ENCODE data around the gene RFX8.
"Not testable (repeated sequence)": the region's sequence is repeated elsewhere in the genome, so short reads cannot be mapped to it uniquely, and the experiment has no call there.

RFX8 gene

DNA sequence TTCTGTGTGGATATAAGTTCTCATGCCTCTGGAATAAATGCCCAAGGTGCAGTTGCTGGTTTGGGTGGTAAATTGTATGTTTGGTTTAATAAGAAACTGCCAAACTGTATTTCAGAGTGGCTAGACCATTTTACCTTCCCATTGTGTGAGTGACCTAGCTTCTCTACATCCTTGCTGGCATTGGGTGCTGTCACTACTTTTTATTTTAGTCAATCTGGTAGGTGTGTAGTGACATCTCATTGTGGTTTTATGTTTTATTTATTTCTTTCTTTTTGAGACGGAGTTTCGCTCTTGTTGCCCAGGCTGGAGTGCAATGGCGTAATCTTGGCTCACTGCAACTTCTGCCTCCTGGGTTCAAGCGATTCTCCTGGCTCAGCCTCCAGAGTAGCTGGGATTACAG lies 36.4 kb downstream of the RFX8 start:
- not testable (repeated sequence) for DNase-seq

DNA sequence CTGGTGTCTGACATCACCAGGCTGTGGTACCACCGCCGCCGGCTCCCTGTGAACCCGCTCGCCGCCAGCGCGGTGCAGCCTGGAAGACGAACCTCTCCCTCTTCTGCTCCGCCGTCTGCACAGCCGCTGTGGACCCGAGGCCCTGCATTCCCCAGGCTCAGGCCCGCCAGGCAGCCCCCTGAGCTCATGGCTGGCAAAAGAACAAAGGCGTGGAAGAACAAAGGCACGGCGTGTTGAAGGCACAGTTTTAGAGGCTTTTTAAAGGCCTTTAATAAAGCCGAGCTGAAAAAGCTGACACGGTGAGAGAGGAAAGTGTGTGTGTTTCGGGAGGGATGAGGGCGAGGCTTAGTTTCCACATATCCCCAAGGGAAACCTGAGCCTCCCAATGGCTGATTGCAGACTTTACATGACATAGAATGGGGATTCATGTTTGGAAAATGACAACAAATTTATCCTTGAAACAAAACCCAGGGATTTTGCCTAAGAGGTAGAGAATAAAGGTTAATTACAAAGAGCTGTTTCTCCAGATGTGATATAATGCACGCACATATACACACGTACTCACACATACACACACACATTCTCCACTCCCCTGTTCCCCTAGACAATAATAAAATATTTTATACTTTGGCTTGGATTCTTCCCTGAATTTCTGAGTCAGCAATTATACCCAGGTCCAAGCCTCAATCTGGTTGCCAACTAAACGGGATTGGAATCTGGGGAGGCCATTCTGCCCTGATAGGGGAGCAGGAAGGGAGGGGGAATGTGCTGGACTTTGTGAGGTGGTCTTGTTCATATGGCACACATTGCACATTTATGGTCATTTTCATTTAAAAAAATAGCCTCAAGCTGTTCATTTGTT lies 39.7 kb downstream of the RFX8 start:
- DNase-seq: no peak

DNA sequence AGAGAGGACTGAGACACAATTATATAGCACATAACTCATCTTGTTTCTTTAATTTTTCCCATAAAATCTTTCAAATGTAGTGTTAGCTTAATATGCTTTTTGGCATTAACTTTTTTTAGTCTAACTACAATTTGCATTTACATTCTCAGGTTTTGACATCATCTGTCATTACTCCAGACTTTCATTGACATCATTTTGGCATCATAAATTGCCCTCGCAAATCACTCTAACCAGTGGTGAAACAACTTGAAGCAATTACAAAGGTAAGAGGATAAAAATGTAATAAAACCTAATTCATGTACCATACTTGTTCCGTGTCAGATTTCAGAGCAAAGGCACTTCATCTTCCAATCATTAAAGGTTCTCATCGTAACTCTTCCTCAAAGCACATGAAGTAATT lies 41.4 kb downstream of the RFX8 start:
- no peak for DNase-seq

DNA sequence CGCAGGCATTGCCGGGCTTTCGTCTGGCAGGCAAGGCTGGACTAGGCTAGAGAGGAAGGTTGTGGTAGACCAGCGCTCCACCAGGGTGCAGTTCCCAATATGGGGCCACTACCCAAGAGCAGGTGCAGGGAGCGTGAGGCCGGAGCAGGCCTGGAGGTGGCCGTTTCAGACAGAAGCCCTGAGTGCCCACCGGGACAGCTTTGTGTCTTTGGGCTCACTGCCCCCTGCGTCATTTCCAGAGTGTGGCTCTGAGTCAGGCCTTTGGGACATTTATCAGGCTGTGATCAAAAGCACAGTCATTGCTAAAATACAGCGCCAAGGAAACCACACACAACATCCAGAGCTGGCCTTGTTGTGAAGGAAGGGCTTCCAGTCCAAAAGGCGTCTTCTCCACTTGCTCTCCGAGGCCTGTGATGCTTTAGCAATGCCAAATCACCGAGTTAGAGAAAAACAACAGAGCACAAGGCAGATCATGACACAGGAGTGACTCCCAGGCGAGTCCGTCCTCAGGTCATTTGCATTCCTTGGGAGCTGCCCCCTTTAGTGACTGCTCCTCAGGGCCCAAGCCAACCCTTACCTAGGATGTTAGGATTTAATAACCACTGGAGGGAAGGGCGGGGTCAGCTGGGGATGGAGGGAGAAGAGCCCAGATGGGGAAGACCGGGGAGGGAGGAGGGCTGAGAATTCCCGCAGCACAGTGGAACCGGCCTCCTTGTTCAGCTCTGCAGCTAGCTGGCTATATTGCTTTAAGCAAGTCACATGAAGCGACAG lies 42.3 kb downstream of the RFX8 start:
- DNase-seq: no peak

DNA sequence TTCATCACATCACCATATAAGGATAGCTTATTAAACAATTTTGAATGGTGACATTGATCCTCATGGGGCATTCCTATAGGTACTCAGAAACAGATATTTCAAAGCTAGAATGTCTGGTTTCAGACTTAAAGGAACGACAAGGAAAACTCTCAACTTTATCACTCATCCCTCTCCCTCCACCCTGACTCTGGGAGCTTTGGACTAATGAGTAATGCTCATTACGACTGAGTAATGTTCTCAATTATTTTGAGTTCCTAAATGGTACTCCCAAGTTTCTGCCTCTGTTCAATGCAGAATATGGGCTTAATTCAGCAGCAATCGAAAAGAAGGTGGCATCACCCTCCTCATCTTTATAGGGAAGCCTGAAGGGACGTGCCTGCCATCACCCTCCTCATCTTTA lies 43.4 kb downstream of the RFX8 start:
- DNase-seq: no peak

DNA sequence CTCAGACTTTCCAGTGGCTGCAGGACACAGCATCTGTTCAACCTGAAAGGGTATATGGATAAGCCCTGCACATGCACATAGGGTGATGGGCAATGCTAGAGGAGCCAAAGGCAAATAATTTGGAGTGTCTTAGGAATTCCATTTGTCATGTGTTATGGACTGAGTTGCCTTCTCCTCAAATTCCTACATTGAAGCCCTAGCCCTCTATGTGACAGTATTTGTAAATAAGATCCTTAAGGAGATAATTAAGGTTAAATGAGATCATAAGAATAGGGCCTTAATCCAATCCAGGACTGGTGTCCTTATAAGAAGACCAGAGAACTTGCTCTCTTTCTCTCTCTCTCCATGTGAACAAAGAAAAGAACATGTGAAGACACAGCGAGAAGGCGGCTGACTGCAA lies 44.8 kb downstream of the RFX8 start:
- DNase-seq: no peak

DNA sequence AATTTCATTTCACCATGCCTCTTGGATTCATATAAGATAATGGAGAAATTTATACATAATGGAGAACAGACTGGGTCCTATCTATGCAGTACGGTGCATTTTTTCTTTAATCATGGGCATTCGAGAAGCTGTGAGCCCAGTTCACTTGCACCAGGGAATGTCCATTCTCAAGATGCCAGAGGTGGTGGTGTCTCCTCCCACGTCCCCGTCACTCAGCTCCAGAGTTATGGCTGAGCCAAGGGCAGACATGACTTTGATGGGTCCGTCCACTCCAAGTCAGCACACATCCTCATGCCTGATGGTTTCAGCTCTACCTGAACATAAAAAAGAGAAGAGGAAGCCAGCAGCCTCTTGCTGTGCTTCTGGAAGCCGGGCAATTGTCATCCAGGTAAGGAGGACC lies 45.5 kb downstream of the RFX8 start:
- DNase-seq: no peak

DNA sequence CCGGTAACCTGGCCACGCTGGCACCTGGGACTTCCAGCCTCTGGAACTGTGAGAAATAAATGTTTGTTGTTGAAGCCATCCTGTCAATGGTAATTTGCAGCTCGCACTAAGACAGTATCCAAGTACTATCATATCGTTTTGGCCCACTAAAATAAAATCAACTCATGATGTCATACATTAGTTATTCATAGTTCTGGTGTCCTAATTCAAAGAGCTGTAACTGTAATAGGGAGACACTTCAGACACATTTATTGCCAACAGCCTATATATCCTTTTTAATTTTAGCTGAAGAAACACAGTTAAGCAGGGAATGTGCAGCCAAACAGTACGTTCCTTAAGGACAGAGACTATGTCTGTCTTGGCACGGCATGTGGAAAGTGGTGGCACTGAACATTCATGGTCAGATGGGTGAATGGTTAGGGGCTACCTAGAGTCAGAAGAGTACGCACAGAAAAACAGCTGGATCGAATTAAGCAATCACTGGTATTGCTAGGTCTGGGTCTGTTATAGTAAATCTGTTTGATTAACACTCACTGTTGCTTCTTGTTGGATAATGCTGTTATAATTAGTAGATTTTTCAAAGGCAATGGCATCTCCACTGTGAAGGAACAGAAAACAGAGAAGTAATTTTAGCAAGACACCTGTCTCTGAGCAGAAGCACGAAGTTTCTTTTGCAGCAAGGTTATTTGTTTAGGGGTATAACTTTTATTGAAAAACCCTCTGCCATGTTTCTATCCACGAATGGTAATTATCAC lies 46.3 kb downstream of the RFX8 start:
- no peak for DNase-seq

DNA sequence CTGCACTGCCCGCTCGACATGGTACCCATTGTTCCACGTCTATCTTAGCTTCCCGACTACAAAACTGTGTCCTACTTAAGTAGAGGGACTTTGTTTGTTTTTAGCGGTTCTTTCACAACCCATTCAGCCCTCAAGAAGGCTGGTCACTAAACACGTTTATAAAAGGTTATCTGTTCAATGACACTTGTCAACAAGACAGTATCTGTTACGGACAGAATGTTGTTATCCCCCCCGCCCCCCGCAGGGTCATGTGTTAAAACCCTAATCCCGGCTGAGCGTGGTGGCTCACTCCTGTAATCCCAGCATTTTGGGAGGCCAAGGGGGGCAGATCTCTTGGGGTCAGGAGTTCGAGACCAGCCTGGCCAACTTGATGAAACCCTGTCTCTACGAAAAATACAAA lies 47.2 kb downstream of the RFX8 start:
- no peak for DNase-seq

DNA sequence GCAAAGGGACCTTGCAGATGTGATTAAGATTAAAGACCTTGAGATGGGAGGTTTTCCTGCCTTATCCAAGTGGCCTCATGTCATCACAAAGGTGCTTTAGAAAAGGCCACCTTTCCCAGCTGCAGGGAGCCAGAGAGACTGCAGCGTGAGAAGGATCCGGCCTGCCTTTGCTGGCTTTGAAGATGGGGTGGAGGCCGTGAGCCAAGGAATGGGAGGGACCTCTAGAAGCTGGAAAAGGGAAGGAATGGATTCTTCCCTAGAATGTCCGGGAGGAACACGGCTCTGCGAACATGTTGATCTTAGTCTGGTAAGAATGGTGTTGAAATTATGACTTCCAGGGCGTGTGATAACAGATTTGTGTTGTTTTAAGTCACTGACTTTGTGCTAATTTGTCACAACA lies 47.7 kb downstream of the RFX8 start:
- no peak for DNase-seq

DNA sequence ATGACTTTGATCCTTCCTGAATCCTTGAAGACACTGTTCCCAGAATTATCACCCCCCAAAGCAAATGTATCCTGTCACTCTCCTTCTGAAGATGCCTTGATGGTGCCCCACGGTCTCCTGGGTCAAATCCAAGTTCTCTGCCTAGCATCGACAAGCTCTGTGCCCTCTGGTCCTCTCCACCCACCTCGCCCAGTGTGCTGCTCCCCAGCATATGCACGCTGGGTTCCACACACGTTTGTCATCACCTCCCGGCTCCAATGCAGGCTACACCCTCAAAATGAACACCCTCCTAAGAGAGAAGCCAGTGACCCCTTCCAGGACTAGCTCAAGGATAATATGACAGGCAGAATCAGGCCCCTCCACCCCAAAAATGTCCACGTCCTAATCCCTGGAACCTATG lies 48.1 kb downstream of the RFX8 start:
- DNase-seq: no peak

DNA sequence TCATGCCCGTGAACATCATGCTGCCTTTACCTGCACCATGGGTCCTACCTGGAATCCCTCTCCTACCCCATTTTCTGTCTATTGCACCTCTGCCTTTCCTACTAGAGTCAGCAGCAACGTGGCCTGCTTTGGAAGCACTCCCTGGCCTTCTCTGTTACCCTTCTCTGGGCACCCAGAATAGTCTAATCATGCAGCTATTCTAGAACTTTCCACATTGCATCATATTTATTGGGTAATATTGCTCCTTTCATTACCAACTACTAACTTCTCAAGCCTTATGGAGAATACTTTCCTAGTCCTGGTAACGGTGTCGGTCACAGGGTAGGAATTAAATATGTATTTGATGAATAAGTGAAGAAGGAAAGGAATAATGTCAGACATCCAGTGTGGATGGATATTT lies 54.3 kb downstream of the RFX8 start:
- no peak for DNase-seq

DNA sequence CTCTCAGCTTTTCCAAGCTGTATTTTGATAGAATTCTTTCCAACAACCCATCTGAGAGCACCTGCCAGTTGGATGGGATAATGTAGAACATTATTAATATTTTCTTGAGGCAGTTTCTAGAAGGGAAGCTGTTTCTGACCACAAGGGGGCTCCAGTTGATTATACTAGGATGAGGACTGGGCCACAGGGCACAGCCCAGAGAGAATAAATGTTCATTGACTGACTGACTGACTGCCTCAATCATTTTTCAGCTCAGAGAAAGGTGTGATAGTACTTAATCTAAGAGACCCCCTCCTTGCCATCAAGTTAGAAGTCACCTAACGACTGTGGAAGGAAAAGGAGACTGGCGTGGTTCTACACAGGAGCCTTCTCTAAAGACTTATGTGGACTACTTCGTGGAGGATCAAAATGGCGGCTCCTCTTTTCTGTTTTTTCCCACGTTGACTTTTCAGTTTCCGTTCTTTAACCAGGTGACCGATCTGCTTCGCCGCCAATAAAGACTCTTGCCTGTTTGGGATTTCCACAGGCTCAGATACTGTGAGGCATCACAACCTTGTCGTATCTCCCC lies 55.7 kb downstream of the RFX8 start:
- DNase-seq: peak; percentile 43

DNA sequence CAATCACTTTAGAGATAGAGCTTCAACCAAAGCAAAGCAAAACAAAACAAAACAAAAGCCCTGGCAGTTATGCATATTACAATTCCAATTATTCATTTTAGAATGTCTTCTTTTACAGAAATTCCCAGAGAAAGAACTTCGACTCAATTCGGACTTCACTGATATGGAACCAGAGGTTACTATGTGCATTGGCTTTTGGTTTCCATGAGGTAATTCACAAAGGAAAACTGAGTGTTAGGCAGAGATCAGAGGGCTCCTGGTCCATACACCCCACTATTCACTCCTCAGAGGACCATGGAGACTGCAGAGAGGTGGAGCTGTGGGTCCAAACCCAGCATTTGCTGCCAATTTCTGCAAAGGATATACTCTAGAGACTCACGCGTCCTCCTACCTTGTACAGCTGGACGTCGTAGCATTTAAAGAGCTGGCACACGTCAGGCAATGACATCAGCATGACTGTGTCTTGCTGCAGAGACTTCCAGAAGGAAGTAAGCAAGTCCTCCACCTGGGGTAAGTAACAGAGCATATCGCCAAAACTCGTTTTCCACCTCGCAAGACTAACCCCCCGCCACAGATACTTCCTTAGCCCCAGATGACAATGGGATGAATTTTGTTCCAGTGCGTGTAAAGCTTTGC lies 56.3 kb downstream of the RFX8 start:
- no peak for DNase-seq

DNA sequence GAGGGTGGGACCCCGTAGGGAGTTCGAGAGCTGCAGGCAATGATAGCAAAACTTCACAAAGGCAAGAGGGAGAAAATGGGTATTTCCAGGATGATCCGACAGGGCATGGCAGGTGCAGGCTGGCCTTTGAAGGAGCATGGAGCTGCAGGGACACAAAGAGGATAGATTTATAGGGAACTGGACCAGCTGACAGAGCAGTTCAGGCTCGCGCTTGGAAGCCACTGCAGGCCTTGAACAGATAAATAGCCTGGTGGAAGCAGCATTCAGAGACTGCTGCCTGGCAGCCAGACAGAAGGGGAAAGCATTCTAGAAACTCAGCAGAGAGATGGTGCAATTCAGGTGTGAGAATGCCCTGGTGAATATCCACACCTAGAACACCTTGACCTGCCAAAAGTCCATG lies 58.3 kb downstream of the RFX8 start:
- no peak for DNase-seq

DNA sequence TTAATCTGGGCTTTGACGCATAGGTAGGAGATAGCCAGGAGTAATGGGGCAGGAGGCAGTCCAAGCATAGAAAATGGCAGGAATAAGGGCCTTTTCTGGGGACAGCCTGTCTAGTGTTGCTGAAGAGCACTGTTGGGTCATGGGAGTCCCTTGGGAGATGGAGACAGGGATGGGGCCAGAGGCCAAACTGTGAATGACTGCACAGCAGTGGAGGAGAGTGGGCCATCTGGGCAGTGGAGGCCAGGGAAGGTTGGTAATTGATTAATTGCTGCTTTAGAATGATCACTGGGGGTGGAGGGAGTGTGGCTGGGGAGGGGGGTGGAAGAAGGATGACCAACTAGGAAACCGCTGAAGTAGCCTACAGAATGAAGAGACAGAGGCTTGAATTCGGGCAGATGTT lies 59.0 kb downstream of the RFX8 start:
- DNase-seq: no peak

DNA sequence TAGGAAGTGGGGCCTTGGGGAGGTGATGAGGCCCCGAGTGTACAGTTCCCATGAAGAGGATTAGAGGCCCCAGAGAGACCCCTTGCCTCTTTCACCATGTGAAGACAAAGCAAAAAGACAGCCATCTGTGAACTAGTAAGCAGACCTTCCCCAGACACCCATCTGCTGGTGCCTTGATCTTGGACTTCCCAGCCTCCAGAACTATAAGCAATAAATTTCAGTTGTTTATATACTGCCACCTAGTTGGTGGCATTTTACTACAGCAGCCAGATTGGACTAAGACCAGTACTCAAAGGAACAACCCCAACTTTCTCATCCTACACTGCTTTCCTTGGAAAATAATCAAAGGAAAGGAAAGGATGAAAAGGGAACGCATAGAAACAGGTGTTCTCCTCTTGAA lies 59.7 kb downstream of the RFX8 start:
- DNase-seq: no peak

DNA sequence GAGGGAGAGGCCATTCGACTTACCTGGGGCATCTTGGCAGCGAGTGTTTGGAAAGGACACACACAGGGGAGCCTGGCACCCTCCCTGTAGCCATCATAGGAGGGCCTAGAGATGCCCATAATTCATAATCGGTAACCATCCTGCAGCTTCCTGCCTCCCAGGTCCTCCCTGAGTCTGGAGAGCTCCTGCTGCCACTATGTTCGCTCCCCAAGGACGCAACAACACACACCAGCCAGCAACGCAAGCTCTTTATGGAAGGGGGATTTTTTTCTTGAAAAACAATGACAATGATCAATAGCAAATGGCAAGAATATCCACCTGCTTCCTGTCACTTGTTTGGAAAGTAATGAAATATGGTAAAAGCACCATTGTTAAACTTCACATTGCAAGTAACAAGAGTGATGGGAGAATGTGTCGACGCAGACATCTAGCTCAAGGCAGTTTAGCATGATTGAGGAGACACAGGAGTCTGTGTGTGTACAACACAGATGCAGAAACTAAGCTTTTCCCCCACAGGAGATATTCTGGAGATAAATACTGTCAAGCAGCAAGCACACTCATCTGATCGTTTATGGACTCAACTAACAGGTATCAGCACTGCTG lies 62.7 kb downstream of the RFX8 start:
- no peak for DNase-seq

DNA sequence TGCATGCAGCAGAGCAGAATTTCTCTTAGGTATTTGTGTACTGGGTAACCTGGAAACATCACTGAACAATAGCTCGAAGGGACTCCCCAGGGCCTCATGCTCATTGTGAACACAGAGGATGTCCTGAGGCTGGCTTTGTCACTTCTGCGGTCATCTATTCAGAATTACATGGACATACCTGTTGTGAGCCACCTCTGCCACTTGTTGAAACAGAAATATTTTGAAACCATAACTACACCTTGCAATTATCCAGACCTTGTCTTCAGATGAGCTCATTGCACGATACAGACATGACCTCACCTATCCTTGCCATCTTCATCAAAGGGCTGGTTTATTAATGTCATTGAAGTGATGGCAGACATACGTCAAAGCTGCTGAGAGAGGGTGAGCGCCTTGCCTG lies 64.2 kb downstream of the RFX8 start:
- DNase-seq: no peak

DNA sequence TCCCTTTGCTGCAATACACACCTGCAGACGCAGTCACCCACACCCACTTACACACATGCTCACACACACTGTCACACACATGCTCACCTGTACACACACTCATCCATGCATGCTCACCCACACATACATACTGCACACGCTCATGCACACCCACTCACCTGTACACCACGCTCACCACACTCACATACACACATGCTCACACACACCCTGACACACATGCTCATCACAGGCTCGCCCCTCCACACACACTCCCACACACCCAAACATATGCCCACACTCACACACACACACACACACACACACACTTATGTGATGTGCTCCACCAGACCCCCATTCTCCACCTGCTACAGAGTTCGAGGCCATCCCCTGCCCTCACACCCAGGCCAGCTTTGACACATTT lies 64.8 kb downstream of the RFX8 start:
- no peak for DNase-seq

DNA sequence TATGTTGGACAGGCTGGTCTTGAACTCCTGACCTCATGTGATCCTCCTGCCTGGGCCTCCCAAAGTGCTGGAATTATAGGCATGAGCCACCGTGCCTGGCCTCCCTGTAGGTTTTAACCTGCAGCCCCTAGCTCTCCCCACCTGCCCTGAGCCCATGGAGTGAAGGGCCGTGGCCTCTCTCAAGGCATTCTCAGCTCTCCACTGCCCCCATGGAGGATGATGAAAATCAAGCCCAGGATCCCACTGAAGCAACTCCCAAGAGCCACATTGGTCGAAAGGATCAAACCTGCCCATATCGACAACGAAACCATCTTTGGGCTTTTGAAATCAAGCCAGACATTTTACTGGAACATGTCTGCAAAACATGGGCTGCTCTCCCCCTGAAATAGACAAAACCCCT lies 65.2 kb downstream of the RFX8 start:
- DNase-seq: no peak

DNA sequence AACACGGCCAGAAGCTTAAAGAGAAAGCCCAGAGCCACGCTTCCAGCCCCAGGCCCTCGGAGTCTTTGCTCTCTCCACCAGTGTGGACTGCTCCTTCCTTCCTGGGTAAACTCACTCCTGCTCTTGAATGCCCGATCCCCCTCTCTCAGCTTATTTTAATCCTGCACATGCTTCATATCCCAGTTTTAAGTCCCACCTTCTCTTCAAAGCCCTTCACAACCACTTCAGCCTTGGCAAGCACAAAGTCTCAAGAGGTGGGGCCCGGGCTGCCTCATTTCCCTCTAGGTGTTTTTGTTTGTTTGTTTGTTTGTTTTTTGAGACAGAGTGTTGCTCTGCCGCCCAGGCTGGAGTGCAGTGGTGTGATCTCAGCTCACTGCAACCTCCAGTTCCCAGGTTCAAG lies 66.0 kb downstream of the RFX8 start:
- DNase-seq: no peak

Data from CD4-positive, alpha-beta T cell treated with Interferon gamma for 1 hour (primary cell).